ENCODE measurements around the gene GCC2.

GCC2 gene

GRCh38 chr2:108533832-108534583, 85.0 kb downstream of the GCC2 start, which contains the start of gene LIMS1:
Gene LIMS1, plus strand, starts transcription at chr2:108534470. Its CDS starts 93 bp downstream, at chr2:108534563.
- DNase-seq: peak; percentile 90

GRCh38 chr2:108534584-108535356, 85.8 kb downstream of the GCC2 start:
- H3K9me3 ChIP-seq: no peaks in the 10 kb centered on the region
- no peak for TF ChIP-seq CTCF (IDR thresholded peaks at IDR 0.05; ENCODE audit: low read depth, low read length)
- H3K36me3 ChIP-seq: no peaks in the 10 kb centered on the region
- peak; percentile 21 for DNase-seq
- no peaks in the 10 kb centered on the region for H3K27me3 ChIP-seq
- no peaks in the 10 kb centered on the region for H3K4me1 ChIP-seq
- peak overlapping the region; percentile 79 for H3K4me3 ChIP-seq (ENCODE audit: low read depth, low read length)

More at GRCh38 chr2:108533832-108534583, 85.0 kb downstream of the GCC2 start, which contains the start of gene LIMS1:
- Histone ChIP-seq H3K4me1 (no peaks in the 10 kb centered on the region), H3K27me3 (no peaks in the 10 kb centered on the region), H3K9me3 (no peaks in the 10 kb centered on the region), H3K36me3 (no peaks in the 10 kb centered on the region), H3K4me3 (ENCODE audit: low read depth, low read length) (peak within 1 kb of the TSS; percentile 79)
- TF ChIP-seq CTCF (IDR thresholded peaks at IDR 0.05; ENCODE audit: low read depth, low read length): no peak

- no peak for TF ChIP-seq CTCF (IDR thresholded peaks at IDR 0.05; ENCODE audit: low read depth, low read length)
- Histone ChIP-seq H3K27me3 (no peaks in the 10 kb centered on the region), H3K36me3 (no peaks in the 10 kb centered on the region), H3K4me1 (no peaks in the 10 kb centered on the region), H3K9me3 (no peaks in the 10 kb centered on the region), H3K4me3 (ENCODE audit: low read depth, low read length) (peak overlapping the region; percentile 79)
- no peak for DNase-seq
Measured at GRCh38 chr2:108535357-108535631, 86.3 kb downstream of the GCC2 start.

GRCh38 chr2:108536133-108536780, 87.3 kb downstream of the GCC2 start:
- no peaks in the 10 kb centered on the region for H3K4me1 ChIP-seq
- no peaks in the 10 kb centered on the region for H3K9me3 ChIP-seq
- no peak overlapping the region for H3K4me3 ChIP-seq (ENCODE audit: low read depth, low read length)
- no peak for TF ChIP-seq CTCF (IDR thresholded peaks at IDR 0.05; ENCODE audit: low read depth, low read length)
- H3K36me3 ChIP-seq: no peaks in the 10 kb centered on the region
- DNase-seq: no peak
- no peaks in the 10 kb centered on the region for H3K27me3 ChIP-seq

GRCh38 chr2:108536911-108537310, 87.9 kb downstream of the GCC2 start:
- DNase-seq: no peak
- H3K4me1 ChIP-seq: no peaks in the 10 kb centered on the region
- no peak for TF ChIP-seq CTCF (IDR thresholded peaks at IDR 0.05; ENCODE audit: low read depth, low read length)
- no peak overlapping the region for H3K4me3 ChIP-seq (ENCODE audit: low read depth, low read length)
- H3K36me3 ChIP-seq: no peaks in the 10 kb centered on the region
- no peaks in the 10 kb centered on the region for H3K9me3 ChIP-seq
- H3K27me3 ChIP-seq: no peaks in the 10 kb centered on the region

All from BE2C (cell line).